ENCODE data around the gene MAP3K14. TPM values are rescaled to one million over a fixed set of nuclear protein-coding genes. Genes with fewer than 3 reads are reported as not detected.

MAP3K14 gene
- total RNA-seq, 1 experiment from 2014 or later, result 7.8 TPM

DNA sequence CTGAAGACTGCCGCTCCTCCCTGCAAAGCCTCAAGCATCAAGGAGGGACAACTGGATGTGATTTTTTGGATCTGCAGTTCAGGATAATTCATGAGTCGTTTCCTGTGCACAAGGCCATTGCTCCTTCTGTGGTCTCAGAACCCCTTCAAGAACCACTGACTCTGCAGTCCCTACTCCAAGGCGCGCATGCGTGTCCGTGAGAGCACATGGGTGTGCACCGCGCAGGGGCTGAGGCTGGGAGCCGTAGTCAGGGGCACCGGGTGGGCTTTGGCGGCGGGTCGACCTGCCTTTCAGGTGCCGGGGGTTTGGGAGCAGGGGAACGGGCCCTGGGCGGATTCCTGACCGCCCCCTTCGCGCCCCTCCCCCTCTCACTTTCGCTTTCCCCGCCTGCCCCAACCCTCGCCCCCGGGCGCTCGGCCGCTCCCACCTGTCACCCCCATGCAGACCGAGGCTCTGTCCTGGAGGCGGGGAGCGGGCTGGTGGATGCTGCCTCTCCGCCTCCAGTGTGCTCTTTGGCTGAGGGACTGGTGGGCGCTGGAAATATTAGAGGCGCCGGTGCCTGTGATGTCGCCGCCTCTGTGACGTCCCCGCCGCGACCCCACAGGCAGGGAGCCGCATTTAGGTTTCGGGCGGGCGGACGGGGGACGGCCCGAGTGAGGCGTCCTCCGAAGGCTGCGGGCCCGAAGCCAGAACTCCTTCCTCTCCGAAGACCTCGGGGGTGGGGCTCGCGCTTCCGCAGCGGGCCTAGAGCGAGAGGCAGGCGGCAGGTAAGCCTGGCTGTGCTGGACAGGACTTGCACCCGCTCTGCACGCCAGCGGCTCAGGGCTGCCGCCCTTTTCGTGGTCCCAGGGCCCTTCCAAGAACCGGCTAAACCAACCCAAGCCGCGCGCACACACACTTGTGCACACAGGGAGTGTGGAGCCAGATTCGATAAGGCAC, 55.0 kb downstream of the MAP3K14 start, which contains the start of gene SPATA32:
SPATA32 (minus strand) TSS at position 518 of the 939 bp plus-strand sequence; CDS start at position 440, 78 bp downstream.
- H3K23ac ChIP-seq (ENCODE audit: insufficient read length, low read depth, low read length), result no peak within 1 kb of the TSS
- Mint-ChIP-seq H3K36me3 (ENCODE audit: insufficient read depth in 1 of 3, low read depth in 3 of 3) (peaks cover under 1 to 13% (median 7%) of the 10 kb centered on the region in 3 experiments; a peak in 4 of 7 replicates), H3K27me3 (ENCODE audit: low read depth) (peaks cover 21% of the 10 kb centered on the region), H3K4me3 (peak within 1 kb of the TSS; percentile 64 to 77), H3K9me3 (no peaks in the 10 kb centered on the region), H3K27ac (peak within 1 kb of the TSS in 1 of 3 experiments; percentile 47; a peak in 1 of 7 replicates), H3K4me1 (peaks cover 22 to 24% of the 10 kb centered on the region in 2 experiments)
- H2BK5ac ChIP-seq (ENCODE audit: insufficient read length, low read length), result no peak within 1 kb of the TSS
- H2BK12ac ChIP-seq (ENCODE audit: insufficient read length, low read depth, low read length), result no peak within 1 kb of the TSS
- H4K20me1 ChIP-seq (ENCODE audit: control insufficient read depth, insufficient read depth, insufficient read length), result no peaks in the 10 kb centered on the region
- no peaks in the 10 kb centered on the region for H3K79me1 ChIP-seq (ENCODE audit: insufficient read depth, low read depth, low read length, poor library complexity, severe bottlenecking)
- TF ChIP-seq, protein P1, sequence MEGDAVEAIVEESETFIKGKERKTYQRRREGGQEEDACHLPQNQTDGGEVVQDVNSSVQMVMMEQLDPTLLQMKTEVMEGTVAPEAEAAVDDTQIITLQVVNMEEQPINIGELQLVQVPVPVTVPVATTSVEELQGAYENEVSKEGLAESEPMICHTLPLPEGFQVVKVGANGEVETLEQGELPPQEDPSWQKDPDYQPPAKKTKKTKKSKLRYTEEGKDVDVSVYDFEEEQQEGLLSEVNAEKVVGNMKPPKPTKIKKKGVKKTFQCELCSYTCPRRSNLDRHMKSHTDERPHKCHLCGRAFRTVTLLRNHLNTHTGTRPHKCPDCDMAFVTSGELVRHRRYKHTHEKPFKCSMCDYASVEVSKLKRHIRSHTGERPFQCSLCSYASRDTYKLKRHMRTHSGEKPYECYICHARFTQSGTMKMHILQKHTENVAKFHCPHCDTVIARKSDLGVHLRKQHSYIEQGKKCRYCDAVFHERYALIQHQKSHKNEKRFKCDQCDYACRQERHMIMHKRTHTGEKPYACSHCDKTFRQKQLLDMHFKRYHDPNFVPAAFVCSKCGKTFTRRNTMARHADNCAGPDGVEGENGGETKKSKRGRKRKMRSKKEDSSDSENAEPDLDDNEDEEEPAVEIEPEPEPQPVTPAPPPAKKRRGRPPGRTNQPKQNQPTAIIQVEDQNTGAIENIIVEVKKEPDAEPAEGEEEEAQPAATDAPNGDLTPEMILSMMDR (conservative IDR thresholded peaks at IDR 0.05), result no peak
- H4K5ac ChIP-seq (ENCODE audit: insufficient read length, low read depth, low read length), result no peak within 1 kb of the TSS
- H3K4me1 ChIP-seq (ENCODE audit: insufficient read depth, low read length), result no peaks in the 10 kb centered on the region; the same call in 1 of the 2 replicates
- no peak within 1 kb of the TSS for H3K4ac ChIP-seq (ENCODE audit: low read depth, low read length)
- no peak within 1 kb of the TSS for H2BK120ac ChIP-seq (ENCODE audit: low read depth, low read length, poor library complexity, severe bottlenecking)
- H2BK20ac ChIP-seq (ENCODE audit: low read depth, low read length, poor library complexity, severe bottlenecking), result no peak within 1 kb of the TSS
- peaks cover 9% of the 10 kb centered on the region for H3K23me2 ChIP-seq (ENCODE audit: insufficient read length, low read depth, low read length, poor library complexity, severe bottlenecking)
- H4K91ac ChIP-seq (ENCODE audit: insufficient read length, low read depth, low read length), result no peak within 1 kb of the TSS
- no peak within 1 kb of the TSS for H3T11ph ChIP-seq (ENCODE audit: low read length)
- H2BK15ac ChIP-seq (ENCODE audit: low read depth, low read length), result no peak within 1 kb of the TSS
- H3K18ac ChIP-seq (ENCODE audit: insufficient read length, low read depth, low read length), result peak within 1 kb of the TSS; percentile 66
- H3K56ac ChIP-seq (ENCODE audit: insufficient read length, low read depth, low read length), result no peak within 1 kb of the TSS
- no peaks in the 10 kb centered on the region for H3K27me3 ChIP-seq (ENCODE audit: insufficient read depth, low read length)
- H3K27ac ChIP-seq (ENCODE audit: insufficient read length, low read depth, low read length), result no peak within 1 kb of the TSS
- no peak within 1 kb of the TSS for H2AFZ ChIP-seq (ENCODE audit: low read length)
- peak; percentile 82 for DNase-seq
- peak within 1 kb of the TSS; percentile 74 for H3K14ac ChIP-seq (ENCODE audit: insufficient read depth, low read length)
- H3K9me3 ChIP-seq (ENCODE audit: control insufficient read depth, low read depth, low read length), result no peaks in the 10 kb centered on the region
- H3K9ac ChIP-seq (ENCODE audit: extremely low read depth, insufficient read length, low read length), result peak within 1 kb of the TSS; percentile 39
- no peaks in the 10 kb centered on the region for H3K79me2 ChIP-seq (ENCODE audit: insufficient read depth, low read length)
- peak within 1 kb of the TSS; percentile 45 for H3K4me2 ChIP-seq (ENCODE audit: insufficient read depth, insufficient read length, low read length)
- no CpG with 5 or more reads among the region's 68 CpGs for WGBS (ENCODE audit: extremely low coverage, insufficient read length, low lambda C conversion rate)
- no peak within 1 kb of the TSS for H4K8ac ChIP-seq (replicated peaks; ENCODE audit: insufficient read length, low read depth, low read length)
- H2AK5ac ChIP-seq (ENCODE audit: insufficient read length, low read length), result no peak within 1 kb of the TSS
